ENCODE measurements around the gene MTCH2.

MTCH2 gene

DNA sequence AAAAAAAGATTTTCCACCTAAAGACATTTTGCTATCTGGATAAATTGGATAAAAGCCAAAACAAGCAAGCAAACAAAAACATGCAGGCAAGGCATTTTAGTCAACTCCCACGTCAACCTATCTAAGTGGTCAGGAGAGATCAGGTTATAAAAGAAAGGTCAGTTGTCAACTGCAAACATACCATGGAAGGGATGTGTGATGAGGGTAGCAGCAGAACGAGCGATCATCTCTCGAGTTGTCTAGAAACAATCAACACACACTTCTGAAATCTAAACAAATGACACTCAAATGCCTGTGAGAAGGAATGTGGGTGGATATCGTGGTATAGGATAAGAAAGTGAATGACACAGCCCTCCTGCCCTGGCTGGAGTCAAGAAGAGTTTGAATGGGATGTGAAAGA, 10.9 kb downstream of the MTCH2 start:
- DNase-seq, result no peak

DNA sequence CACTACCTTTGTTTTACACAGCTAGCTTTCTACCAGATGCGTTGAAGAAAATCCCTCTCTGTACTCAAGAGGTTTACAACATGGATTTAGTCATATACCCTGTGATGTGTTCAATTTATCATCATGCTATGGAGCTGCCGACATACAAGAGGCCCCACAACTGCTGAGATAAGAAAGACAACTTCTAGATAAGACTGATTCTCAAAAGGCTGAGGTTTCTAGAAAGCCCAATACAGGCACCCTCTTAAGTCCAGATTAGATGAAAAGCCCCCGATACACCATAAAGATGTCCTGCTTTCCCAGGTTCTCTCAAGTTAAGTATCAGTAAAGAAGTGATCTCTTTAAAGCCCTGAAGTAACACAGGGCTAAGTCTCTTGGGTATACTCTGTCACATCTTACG, 14.3 kb downstream of the MTCH2 start:
- no peak for DNase-seq

- no peak for DNase-seq
These were observed 16.1 kb downstream of the MTCH2 start for GRCh38 chr11:47626234-47626633.

GRCh38 chr11:47620836-47621378, 21.5 kb downstream of the MTCH2 start:
- DNase-seq, result no peak

DNA sequence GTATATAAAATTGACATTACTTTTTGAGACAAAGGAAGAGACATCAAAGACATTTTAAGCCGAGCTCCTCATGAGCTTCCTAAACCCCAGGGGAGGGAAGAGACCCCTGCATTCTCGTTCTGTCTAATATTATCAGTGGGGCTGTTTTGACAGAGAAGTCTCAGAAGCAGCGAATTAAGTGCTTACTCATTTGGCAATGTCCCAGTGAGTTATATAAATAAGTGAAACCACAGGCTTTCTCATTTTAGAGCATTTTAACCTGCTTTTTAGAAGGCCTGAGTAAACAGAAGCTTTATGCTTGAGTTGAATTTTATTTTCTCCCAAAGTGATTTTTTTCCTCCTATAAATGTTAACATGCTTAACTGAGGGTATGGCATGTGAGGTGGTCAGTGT, 24.9 kb downstream of the MTCH2 start:
- no peak for DNase-seq

- DNase-seq, result no peak
These were observed 25.5 kb downstream of the MTCH2 start for GRCh38 chr11:47616726-47617416.

DNA sequence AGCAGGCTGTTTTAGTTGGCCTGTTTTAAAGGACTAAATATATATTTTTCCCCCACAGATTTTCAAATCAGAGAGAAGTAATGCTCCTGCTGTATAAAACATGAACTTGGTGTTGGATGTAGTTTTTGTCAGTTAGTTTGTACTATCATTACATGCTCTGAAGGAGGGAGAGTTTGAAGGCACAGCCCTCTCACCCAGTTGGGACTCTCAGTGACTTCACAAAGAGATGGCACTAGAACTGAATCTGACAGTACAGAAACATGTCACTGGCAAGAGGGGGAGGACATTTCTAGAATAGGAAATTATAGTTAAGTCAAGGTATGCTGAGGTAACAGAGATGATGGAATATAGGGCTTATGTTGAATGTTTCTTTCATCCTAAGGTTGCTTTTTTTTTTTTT, 27.1 kb downstream of the MTCH2 start:
- no peak for DNase-seq

DNA sequence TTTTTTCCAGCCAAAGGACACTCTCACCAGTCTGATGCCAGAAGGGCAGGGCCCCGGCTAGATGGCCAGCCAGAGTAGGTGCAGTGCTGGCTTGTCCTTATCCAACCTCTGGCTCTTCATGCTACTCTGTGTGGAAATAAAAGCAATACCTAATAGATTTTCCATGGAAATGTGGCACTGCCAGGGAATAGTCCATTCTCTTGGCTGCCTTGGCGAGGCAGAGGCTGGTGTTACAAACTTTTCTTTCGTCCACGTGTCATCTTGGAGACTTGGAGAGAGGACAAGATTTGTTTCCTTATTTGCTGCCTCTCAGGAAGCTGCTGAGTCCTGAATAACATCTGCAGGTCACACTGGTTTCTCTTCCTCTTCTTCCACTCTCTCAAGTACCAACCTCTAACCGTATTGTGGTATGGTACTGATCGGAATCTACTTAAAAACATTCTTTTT, 31.0 kb downstream of the MTCH2 start:
- DNase-seq, result peak; percentile 21

GRCh38 chr11:47609675-47610074, 32.7 kb downstream of the MTCH2 start:
- no peak for DNase-seq

DNA sequence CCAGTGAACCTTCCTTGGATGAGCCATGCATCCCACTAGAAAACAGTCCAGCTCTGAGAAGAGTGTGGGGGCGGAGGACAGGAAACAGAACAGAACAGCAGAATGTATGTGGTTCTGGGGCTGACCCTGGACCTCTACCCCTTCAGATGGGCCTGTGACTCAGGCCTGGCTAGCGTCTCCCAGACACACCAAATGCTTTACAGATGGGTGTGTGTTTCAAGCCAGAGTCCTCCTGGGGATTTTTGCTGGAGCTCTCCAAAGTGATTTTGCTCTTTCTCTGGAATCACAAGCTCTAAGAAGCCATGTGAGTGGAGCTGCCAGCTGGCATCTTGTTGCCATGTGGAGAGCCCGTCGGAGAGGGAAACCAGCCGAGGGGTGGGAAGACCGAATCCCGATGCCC, 35.0 kb downstream of the MTCH2 start:
- no peak for DNase-seq

GRCh38 chr11:47606731-47607130, 35.6 kb downstream of the MTCH2 start:
- no peak for DNase-seq

DNA sequence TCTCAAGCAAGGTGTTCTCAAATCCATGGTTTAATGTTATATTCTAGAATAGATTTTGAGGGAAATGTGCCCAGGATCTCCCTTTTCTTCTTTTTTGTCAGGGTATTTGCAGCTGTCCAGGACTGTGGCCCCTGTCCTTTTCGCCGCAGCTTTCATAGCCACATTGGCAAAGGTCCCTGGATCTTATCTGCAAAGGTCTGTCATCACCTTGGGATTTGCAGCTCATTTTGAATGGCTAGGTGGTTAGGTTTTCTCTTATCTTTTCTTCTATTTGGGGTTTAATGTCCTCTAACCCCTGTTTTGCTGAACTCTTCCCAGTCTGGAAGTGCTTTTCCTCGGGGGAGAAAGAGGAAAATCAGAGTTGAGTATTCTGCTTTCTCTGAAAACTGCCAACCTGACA, 36.4 kb downstream of the MTCH2 start:
- no peak for DNase-seq

GRCh38 chr11:47603295-47603694, 39.1 kb downstream of the MTCH2 start:
- DNase-seq, result no peak

- DNase-seq, result no peak
These were observed 42.5 kb downstream of the MTCH2 start for GRCh38 chr11:47599902-47600301.

- no peak for DNase-seq
These were observed 46.4 kb downstream of the MTCH2 start for GRCh38 chr11:47595967-47596366.

DNA sequence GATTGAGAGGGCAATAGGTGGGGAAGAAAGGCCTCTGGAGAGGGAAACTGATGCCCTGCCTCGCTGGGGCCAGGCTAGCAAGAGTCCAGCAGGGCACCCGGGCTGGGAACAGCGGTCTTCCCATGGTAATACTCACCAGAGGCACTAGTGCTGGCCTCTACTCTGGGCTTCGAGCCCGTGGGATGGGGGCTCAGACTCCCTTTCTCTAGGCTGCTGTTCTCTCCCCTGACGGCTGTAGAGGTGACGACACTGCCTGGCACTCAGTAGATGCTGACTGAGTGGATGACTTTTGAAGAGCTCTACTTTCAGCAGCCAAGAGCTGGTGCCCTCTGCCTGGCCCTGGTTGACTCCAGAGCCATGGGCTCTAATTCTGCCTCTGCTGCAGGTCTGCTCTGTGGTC, 47.3 kb downstream of the MTCH2 start:
- DNase-seq, result no peak

GRCh38 chr11:47593934-47594855, 48.2 kb downstream of the MTCH2 start, which contains the start of gene C1QTNF4:
TSS of gene C1QTNF4 (minus strand) at chr11:47594411. CDS start at chr11:47590810, 3,601 bp downstream.
- DNase-seq, result no peak

DNA sequence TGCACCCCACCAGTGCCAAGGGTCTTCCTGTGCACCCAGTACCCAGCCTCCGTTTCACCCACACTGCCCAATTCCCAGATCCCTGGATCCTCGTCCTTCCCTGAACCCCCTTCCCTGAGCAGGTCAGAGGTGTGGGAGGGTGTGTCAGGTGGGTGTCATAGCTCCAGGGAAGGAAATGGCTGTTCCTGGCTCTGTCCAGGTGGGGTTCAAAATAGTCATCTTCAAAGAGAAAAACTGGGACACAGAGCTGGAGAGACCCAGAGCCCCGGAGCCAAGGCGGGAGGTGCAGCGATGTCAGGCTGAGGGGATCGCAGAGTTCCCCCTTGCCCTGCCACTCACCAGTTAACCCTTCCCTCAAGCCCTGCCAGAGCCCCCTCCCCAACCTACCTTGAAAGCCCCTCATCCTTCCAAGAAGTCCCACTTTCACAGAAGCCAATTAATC, 48.8 kb downstream of the MTCH2 start:
- DNase-seq, result no peak

- no peak for DNase-seq
These were observed 49.4 kb downstream of the MTCH2 start for GRCh38 chr11:47592970-47593369.

DNA sequence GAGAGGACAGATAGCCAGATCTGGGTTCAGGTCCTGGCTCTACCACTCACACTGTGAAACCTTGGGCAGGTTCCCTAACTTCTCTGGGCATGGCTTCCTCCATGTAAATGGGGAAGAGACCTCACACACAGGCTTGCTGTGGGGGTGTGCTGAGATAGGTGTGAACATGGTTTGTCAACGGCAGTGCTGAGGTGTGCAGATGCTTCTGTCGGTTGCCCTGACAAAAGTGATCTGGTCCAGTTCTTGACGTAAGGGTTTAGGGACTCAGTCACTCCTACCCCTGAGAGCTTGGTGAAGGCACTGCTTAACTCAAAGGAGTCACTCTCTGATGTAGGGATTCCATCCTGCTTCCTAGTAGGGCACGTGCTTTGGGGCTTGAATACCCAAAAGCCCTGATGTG, 50.1 kb downstream of the MTCH2 start:
- DNase-seq, result no peak

GRCh38 chr11:47591764-47592163, 50.6 kb downstream of the MTCH2 start:
- no peak for DNase-seq

DNA sequence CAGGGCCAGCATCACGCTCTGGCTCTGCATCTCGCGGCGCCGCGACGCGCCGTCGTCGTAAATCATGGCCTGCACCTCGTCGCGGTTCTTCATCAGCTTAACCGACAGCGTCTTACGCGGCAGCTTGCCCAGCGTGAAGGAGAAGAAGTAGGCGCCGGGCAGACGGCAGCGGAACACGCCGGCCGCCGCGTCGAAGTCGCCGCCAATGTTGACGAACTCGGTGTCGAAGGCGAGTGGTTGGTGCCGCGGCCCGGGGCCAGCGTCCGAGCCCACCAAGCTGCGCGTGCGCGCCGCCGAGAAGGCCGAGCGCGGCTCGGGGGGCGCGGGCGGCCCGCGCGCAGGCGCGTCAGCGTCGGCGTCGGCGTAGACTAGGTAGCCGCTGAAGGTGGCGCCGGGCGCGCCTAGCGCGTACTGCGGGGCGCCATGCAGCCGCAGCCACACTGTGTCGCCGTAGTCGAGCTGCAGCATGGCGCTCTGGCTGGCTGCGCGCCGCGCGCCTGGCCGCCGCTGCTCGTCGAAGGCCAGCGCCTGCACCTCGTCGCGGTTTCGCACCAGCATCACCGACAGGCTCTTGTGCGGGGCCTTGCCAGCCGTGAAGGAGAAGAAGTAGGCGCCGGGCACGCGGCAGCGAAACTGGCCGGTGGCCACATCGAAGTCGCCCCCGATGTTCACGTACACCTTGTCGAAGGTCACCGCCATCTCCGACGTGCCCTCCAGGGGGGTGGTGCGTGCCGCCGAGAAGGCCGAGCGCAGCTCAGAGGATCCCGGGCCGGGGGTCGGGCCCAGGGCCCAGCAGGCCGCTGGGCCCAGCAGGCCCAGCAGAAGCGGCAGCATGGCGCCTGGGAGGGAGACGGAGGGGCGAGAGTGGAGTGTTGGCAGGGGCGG, 52.1 kb downstream of the MTCH2 start:
- no peak for DNase-seq

DNA sequence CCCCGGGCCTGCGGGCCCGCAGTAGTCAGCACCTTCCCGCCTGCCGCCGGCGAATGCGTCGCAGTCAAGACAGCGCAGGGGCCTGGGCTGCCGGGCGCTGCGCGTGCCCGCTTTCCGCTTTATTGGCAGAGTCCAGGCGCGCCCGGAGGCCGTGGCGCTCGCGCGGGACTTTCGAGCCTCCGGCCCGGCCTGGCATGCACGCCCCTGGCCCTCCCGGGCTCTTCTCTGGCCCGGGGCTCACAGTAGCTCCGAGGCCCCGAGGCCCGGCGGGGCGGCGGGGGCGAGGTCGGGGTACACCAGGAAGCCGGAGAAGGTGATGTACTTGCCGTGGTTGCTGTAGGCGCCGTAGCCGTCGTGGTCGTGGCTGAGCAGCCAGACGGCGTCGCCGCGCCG, 52.8 kb downstream of the MTCH2 start:
- no peak for DNase-seq

Data from SIG-M5 (cell line).